ENCODE measurements around the gene MEIOB. TPM values are rescaled to one million over a fixed set of nuclear protein-coding genes. Genes with fewer than 3 reads are reported as not detected.

Gene MEIOB
- total RNA-seq, 6 experiments from 2014 or later: 0.39 to 0.40 TPM; not detected in 4

- intact Hi-C loops (cut with DNase I): no loop called here
- Histone ChIP-seq H3K27me3 (no peaks in the 10 kb centered on the region), H3K36me3 (no peaks in the 10 kb centered on the region), H3K9me3 (no peaks in the 10 kb centered on the region), H3K4me1 (no peaks in the 10 kb centered on the region), H3K27ac (no peak overlapping the region), H3K4me3 (no peak overlapping the region)
- TF ChIP-seq, protein P1, sequence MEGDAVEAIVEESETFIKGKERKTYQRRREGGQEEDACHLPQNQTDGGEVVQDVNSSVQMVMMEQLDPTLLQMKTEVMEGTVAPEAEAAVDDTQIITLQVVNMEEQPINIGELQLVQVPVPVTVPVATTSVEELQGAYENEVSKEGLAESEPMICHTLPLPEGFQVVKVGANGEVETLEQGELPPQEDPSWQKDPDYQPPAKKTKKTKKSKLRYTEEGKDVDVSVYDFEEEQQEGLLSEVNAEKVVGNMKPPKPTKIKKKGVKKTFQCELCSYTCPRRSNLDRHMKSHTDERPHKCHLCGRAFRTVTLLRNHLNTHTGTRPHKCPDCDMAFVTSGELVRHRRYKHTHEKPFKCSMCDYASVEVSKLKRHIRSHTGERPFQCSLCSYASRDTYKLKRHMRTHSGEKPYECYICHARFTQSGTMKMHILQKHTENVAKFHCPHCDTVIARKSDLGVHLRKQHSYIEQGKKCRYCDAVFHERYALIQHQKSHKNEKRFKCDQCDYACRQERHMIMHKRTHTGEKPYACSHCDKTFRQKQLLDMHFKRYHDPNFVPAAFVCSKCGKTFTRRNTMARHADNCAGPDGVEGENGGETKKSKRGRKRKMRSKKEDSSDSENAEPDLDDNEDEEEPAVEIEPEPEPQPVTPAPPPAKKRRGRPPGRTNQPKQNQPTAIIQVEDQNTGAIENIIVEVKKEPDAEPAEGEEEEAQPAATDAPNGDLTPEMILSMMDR (IDR thresholded peaks at IDR 0.05): no peak
- TF ChIP-seq POLR2A (IDR thresholded peaks at IDR 0.05): no peak
- DNase-seq (no peak), ATAC-seq (no peak)
- 52% methylated on average over 16 of the region's 17 CpGs for WGBS (ENCODE audit: insufficient coverage, low coverage, low lambda C conversion rate, missing lambda C conversion rate)
Measured at GRCh38 chr16:1908184-1908583, 36.2 kb upstream of the MEIOB start.

DNA sequence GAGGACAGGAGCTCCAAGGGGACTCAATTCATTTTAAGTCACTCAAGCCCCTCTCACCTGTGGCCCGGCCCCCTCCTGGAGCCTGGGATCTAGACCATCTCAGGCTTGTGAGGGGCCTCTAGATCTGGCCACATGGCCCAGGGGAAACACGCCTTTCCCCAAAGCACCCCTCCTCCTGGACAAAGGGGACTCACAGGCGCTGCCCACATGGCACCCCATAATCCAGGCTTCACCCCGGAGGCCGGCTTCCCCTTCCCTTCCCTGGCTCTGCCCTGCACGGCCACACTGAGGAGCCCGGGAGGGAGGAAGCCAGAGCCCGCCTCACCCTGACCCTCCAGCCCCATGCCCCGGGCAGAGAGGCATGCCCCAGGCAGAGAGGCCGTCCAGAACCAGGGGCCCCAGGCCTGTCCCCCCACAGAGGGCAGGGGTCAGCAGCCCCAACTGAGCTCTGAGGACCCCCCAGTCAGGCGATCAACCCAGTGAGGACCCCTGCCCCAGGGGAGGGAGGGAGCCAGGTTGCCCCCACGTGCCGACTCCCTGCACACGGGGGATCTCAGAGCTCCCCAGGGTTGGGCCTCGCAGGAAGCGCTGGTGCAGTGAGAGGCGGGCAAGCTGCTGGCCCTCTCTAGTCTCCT, 35.4 kb upstream of the MEIOB start:
- WGBS (ENCODE audit: insufficient coverage, low coverage, low lambda C conversion rate, missing lambda C conversion rate): no CpG with 5 or more reads among the region's 17 CpGs
- intact Hi-C loops (cut with DNase I): no loop called here
- H3K27ac ChIP-seq: no peak overlapping the region
- no peaks in the 10 kb centered on the region for H3K9me3 ChIP-seq
- DNase-seq (no peak), ATAC-seq (no peak)
- no peaks in the 10 kb centered on the region for H3K4me1 ChIP-seq
- H3K36me3 ChIP-seq: no peaks in the 10 kb centered on the region
- no peaks in the 10 kb centered on the region for H3K27me3 ChIP-seq
- no peak overlapping the region for H3K4me3 ChIP-seq
- TF ChIP-seq POLR2A (IDR thresholded peaks at IDR 0.05): no peak
- TF ChIP-seq, protein P1 (IDR thresholded peaks at IDR 0.05): no peak

DNA sequence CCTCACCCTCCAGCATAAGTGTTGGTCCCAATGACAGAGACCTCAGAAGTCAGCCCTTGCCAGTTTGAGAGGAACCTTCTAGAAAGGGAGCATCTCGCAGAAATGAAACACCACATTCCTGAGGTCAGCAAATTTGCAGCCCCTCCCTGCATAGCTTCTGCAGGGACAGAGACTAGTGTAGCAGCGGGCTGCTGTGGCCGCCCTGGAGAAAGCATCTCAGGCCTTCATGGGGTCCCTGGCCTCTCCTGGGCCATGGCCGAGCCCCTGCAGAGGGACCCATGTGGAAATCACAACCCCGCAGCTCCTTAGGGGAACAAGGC, 34.8 kb upstream of the MEIOB start:
- Histone ChIP-seq H3K27ac (no peak overlapping the region), H3K36me3 (no peaks in the 10 kb centered on the region), H3K4me1 (no peaks in the 10 kb centered on the region), H3K9me3 (no peaks in the 10 kb centered on the region), H3K4me3 (no peak overlapping the region), H3K27me3 (no peaks in the 10 kb centered on the region)
- TF ChIP-seq POLR2A (IDR thresholded peaks at IDR 0.05): no peak
- 100% methylated on average over 1 of the region's 5 CpGs for WGBS (ENCODE audit: insufficient coverage, low coverage, low lambda C conversion rate, missing lambda C conversion rate)
- DNase-seq: no peak
- ATAC-seq: no peak
- intact Hi-C loops (cut with DNase I): no loop called here

DNA sequence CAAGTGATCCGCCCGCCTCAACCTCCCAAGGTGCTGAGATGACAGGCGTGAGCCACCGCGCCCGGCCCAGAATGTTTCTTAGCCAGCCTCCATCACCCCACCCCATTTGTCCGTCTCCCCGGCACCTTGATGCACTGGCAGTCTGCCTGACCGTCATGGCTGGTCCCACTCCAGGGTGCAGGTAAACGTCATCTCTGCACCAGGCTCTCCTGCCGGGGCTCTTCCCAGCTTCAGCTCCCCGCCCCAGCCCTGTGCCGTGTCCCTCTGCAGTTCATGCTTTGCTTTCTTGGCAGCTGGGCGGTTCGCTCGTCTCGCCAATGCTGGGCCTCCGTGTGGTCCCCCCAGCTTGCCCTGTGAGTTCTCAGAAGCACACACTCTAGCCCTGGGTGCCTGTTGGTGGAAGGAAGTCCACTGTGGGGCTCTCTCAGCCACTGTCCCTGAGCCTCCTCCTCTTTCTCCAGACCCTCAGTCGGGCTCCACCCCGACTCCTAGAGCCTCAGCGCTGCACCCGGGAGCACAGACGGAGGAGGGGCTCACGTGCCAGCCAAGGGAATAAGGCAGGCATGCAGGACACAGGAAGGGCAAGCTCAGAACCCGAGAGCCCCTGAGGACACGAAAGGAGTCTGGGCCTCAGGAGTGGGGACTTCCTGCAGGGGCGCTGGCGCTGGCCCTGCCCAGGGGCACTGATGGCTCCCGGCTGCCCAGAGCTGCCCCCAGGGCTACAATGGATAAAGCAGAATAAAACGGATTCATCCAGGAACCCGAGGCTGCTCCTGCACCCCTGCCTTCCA, 34.3 kb upstream of the MEIOB start:
- Histone ChIP-seq H3K36me3 (no peaks in the 10 kb centered on the region), H3K9me3 (no peaks in the 10 kb centered on the region), H3K4me1 (no peaks in the 10 kb centered on the region), H3K4me3 (no peak overlapping the region), H3K27ac (no peak overlapping the region), H3K27me3 (no peaks in the 10 kb centered on the region)
- no peak for ATAC-seq
- intact Hi-C loops (cut with DNase I): no loop called here
- DNase-seq: no peak
- 68% methylated on average over 8 of the region's 31 CpGs for WGBS (ENCODE audit: insufficient coverage, low coverage, low lambda C conversion rate, missing lambda C conversion rate)
- TF ChIP-seq, protein P1 (IDR thresholded peaks at IDR 0.05): no peak
- no peak for TF ChIP-seq POLR2A (IDR thresholded peaks at IDR 0.05)

All from right lobe of liver (tissue), 6 donors.